H9 (cell line): ENCODE data around the gene CREB5. TPM values are rescaled to one million over a fixed set of nuclear protein-coding genes. Genes with fewer than 3 reads are reported as not detected.

Experiments used
- DNase-seq: peaks from one replicate; pipeline ENCODE4 v3.0.0-alpha.2; 2017
- H2AFZ ChIP-seq: one replicate; pipeline ENCODE4 v1.6.1; 2013; ENCODE audit warnings: mild to moderate bottlenecking, low read length, control low read depth, moderate library complexity
- H2AK5ac ChIP-seq: 2 replicates; pipeline ENCODE4 v1.6.1; 2013; ENCODE audit warnings: low read length, control low read depth, mixed read lengths; ENCODE audit not compliant: insufficient read length
- H2BK120ac ChIP-seq: one replicate; pipeline ENCODE4 v1.6.1; 2013; ENCODE audit warnings: low read depth, mild to moderate bottlenecking, low read length, control low read depth, inconsistent platforms; ENCODE audit not compliant: poor library complexity, severe bottlenecking
- H2BK12ac ChIP-seq: 2 replicates; pipeline ENCODE4 v1.6.1; 2013; ENCODE audit warnings: low read length, control low read depth, mixed read lengths, low read depth; ENCODE audit not compliant: insufficient read length
- H2BK15ac ChIP-seq: 2 replicates; pipeline ENCODE4 v1.6.1; 2013; ENCODE audit warnings: low read depth, low read length, control low read depth
- H2BK20ac ChIP-seq: one replicate; pipeline ENCODE4 v1.6.1; 2013; ENCODE audit warnings: low read depth, mild to moderate bottlenecking, low read length, control low read depth, inconsistent platforms; ENCODE audit not compliant: poor library complexity, severe bottlenecking
- H2BK5ac ChIP-seq: 2 replicates; pipeline ENCODE4 v1.6.1; 2013; ENCODE audit warnings: low read length, control low read depth, mixed read lengths; ENCODE audit not compliant: insufficient read length
- H3K14ac ChIP-seq: 2 replicates; pipeline ENCODE4 v1.6.1; 2013; ENCODE audit warnings: low read length, control low read depth; ENCODE audit not compliant: insufficient read depth
- H3K18ac ChIP-seq: 2 replicates; pipeline ENCODE4 v1.6.1; 2013; ENCODE audit warnings: low read depth, mild to moderate bottlenecking, mixed read lengths, low read length, control low read depth; ENCODE audit not compliant: insufficient read length
- H3K23ac ChIP-seq: 2 replicates; pipeline ENCODE4 v1.6.1; 2013; ENCODE audit warnings: low read length, control low read depth, mixed read lengths, low read depth; ENCODE audit not compliant: insufficient read length
- H3K23me2 ChIP-seq: 2 replicates; pipeline ENCODE4 v1.6.1; 2013; ENCODE audit warnings: low read depth, mild to moderate bottlenecking, mixed read lengths, low read length, control low read depth; ENCODE audit not compliant: insufficient read length, poor library complexity, severe bottlenecking
- H3K27ac ChIP-seq: 2 replicates; pipeline ENCODE4 v1.5.1; 2013; ENCODE audit warnings: low read length, control low read depth, mixed read lengths, low read depth; ENCODE audit not compliant: insufficient read length
- H3K27me3 ChIP-seq: 2 replicates; pipeline ENCODE4 v1.6.1; 2013; ENCODE audit warnings: low read length, control low read depth, inconsistent platforms; ENCODE audit not compliant: insufficient read depth
- H3K4ac ChIP-seq: 2 replicates; pipeline ENCODE4 v1.6.1; 2013; ENCODE audit warnings: low read depth, mild to moderate bottlenecking, control low read depth, inconsistent platforms, low read length, moderate library complexity
- H3K4me1 ChIP-seq: 2 replicates; pipeline ENCODE4 v1.6.1; 2013; ENCODE audit warnings: low read length, control low read depth, inconsistent platforms; ENCODE audit not compliant: insufficient read depth
- H3K4me2 ChIP-seq: 2 replicates; pipeline ENCODE4 v1.6.1; 2013; ENCODE audit warnings: low read length, control low read depth, mixed read lengths; ENCODE audit not compliant: insufficient read length, insufficient read depth
- H3K56ac ChIP-seq: 2 replicates; pipeline ENCODE4 v1.6.1; 2013; ENCODE audit warnings: low read depth, mild to moderate bottlenecking, mixed read lengths, low read length, control low read depth; ENCODE audit not compliant: insufficient read length
- H3K79me1 ChIP-seq: 2 replicates; pipeline ENCODE4 v1.6.1; 2013; ENCODE audit warnings: low read depth, mild to moderate bottlenecking, moderate library complexity, low read length, control low read depth, inconsistent platforms; ENCODE audit not compliant: insufficient read depth, poor library complexity, severe bottlenecking
- H3K79me2 ChIP-seq: 2 replicates; pipeline ENCODE4 v1.6.1; 2013; ENCODE audit warnings: low read length, control low read depth, inconsistent platforms; ENCODE audit not compliant: insufficient read depth
- H3K9ac ChIP-seq: 2 replicates; pipeline ENCODE4 v1.6.1; 2013; ENCODE audit warnings: low read length, control low read depth, mixed read lengths; ENCODE audit not compliant: insufficient read length; ENCODE audit errors: extremely low read depth
- H3K9me3 ChIP-seq: one replicate; pipeline ENCODE4 v1.6.1; 2013; ENCODE audit warnings: low read depth, low read length, inconsistent platforms; ENCODE audit not compliant: control insufficient read depth
- H3T11ph ChIP-seq: one replicate; pipeline ENCODE4 v1.6.1; 2013; ENCODE audit warnings: mild to moderate bottlenecking, low read length, control low read depth, inconsistent platforms
- H4K20me1 ChIP-seq: one replicate; pipeline ENCODE4 v1.6.1; 2013; ENCODE audit not compliant: control insufficient read depth, insufficient read length, insufficient read depth
- H4K5ac ChIP-seq: 2 replicates; pipeline ENCODE4 v1.6.1; 2013; ENCODE audit warnings: low read depth, mild to moderate bottlenecking, mixed read lengths, low read length, control low read depth; ENCODE audit not compliant: insufficient read length
- H4K8ac ChIP-seq: replicated peaks from 2 replicates; pipeline ENCODE4 v1.6.1; 2013; ENCODE audit warnings: low read length, control low read depth, mixed read lengths, low read depth; ENCODE audit not compliant: insufficient read length
- H4K91ac ChIP-seq: 2 replicates; pipeline ENCODE4 v1.6.1; 2013; ENCODE audit warnings: low read depth, mild to moderate bottlenecking, moderate library complexity, mixed read lengths, low read length, control low read depth; ENCODE audit not compliant: insufficient read length
- H3K27ac Mint-ChIP-seq, 3 experiments: 2 replicates in 2 of 3; 3 replicates in 1 of 3; pipeline ENCODE4 v1.8.0; 2020 to 2021; ENCODE audit warnings: mixed read lengths in 3 of 3, mild to moderate bottlenecking in 1 of 3, moderate library complexity in 1 of 3
- H3K27me3 Mint-ChIP-seq: 2 replicates; pipeline ENCODE4 v1.8.0; 2021; ENCODE audit warnings: low read depth, mild to moderate bottlenecking, moderate library complexity, mixed read lengths
- H3K36me3 Mint-ChIP-seq, 3 experiments: 2 replicates in 2 of 3; 3 replicates in 1 of 3; pipeline ENCODE4 v1.8.0; 2020 to 2021; ENCODE audit warnings: low read depth in 3 of 3, mixed read lengths in 3 of 3; ENCODE audit not compliant: insufficient read depth in 1 of 3
- H3K4me1 Mint-ChIP-seq, 2 experiments: 2 replicates each; pipeline ENCODE4 v1.8.0; 2020; ENCODE audit warnings: mixed read lengths in 2 of 2
- H3K4me3 Mint-ChIP-seq, 2 experiments: 2 replicates in 1 of 2; 3 replicates in 1 of 2; pipeline ENCODE4 v1.8.0; 2020 to 2021; ENCODE audit warnings: mild to moderate bottlenecking in 2 of 2, mixed read lengths in 2 of 2, moderate library complexity in 1 of 2
- H3K9me3 Mint-ChIP-seq, 2 experiments: 2 replicates in 1 of 2; 3 replicates in 1 of 2; pipeline ENCODE4 v1.8.0; 2020; ENCODE audit warnings: mild to moderate bottlenecking in 2 of 2, mixed read lengths in 2 of 2, moderate library complexity in 1 of 2
- CTCF ChIP-seq: fragments of 200-600 bp; sonication (generic); conservative IDR thresholded peaks from 3 replicates; pipeline ENCODE4 v1.8.0; 2021; ENCODE audit warnings: antibody characterized with exemption, mild to moderate bottlenecking
- WGBS: extraction: QIAGEN DNeasy Blood & Tissue Kit; methylation state at CpG from one replicate; pipeline ENCODE4 v1.1.7; 2013; ENCODE audit warnings: missing lambda C conversion rate, low lambda C conversion rate, mixed read lengths; ENCODE audit not compliant: insufficient read length; ENCODE audit errors: extremely low coverage; 5-methylcytosine and 5-hydroxymethylcytosine counted together
- total RNA-seq: library from RNA; stranded (reverse); gene quantifications from 2 replicates; pipeline ENCODE4 v1.2.1, GENCODE V29; 2021

The CREB5 gene
- total RNA-seq, 1 experiment from 2014 or later = 4.0 TPM

GRCh38 chr7:28418311-28418710, 6.0 kb downstream of the CREB5 start:
- no peak overlapping the region for H3K9ac ChIP-seq
- DNase-seq = no peak
- H4K8ac ChIP-seq = no peak overlapping the region
- no peak overlapping the region for H3K56ac ChIP-seq
- H2BK15ac ChIP-seq = no peak overlapping the region
- no peak overlapping the region for H3K4ac ChIP-seq
- no peaks in the 10 kb centered on the region for H4K20me1 ChIP-seq
- no peak overlapping the region for H3K14ac ChIP-seq
- H2AFZ ChIP-seq = no peak overlapping the region
- no peaks in the 10 kb centered on the region for H3K4me1 ChIP-seq
- H3K27ac ChIP-seq = no peak overlapping the region
- no peaks in the 10 kb centered on the region for H3K79me2 ChIP-seq
- H3K27me3 Mint-ChIP-seq = peaks cover 8% of the 10 kb centered on the region
- no peak overlapping the region for H2BK20ac ChIP-seq
- no peak overlapping the region for H2BK12ac ChIP-seq
- no peak overlapping the region for H3K4me2 ChIP-seq
- H3K18ac ChIP-seq = no peak overlapping the region
- H3K36me3 Mint-ChIP-seq = no peaks in the 10 kb centered on the region
- no peaks in the 10 kb centered on the region for H3K9me3 ChIP-seq
- no peak for TF ChIP-seq CTCF
- H3K4me1 Mint-ChIP-seq = peaks cover 0 to 4% of the 10 kb centered on the region in 2 experiments; a peak in 1 of 4 replicates
- no peak overlapping the region for H2AK5ac ChIP-seq
- no peak overlapping the region for H3K4me3 Mint-ChIP-seq
- WGBS = no CpG with 5 or more reads among the region's 2 CpGs
- H3K23me2 ChIP-seq = no peaks in the 10 kb centered on the region
- H3K23ac ChIP-seq = no peak overlapping the region
- no peaks in the 10 kb centered on the region for H3K79me1 ChIP-seq
- no peaks in the 10 kb centered on the region for H3K9me3 Mint-ChIP-seq
- H2BK5ac ChIP-seq = no peak overlapping the region
- no peak overlapping the region for H4K91ac ChIP-seq
- no peak overlapping the region for H3K27ac Mint-ChIP-seq
- no peak overlapping the region for H2BK120ac ChIP-seq
- H3K27me3 ChIP-seq = no peaks in the 10 kb centered on the region
- no peak overlapping the region for H4K5ac ChIP-seq
- H3T11ph ChIP-seq = no peak overlapping the region
